Activated CD4-positive, alpha-beta T cell treated with anti-CD3 and anti-CD28 coated beads, Interleukin-10, Interleukin-2, amounts not matched to agents 100 ng/mL and 50 ng/mL, durations not matched to agents 16 hours and 8 hours (primary cell): ENCODE data around the gene PDHB.
A peak's percentile ranks its signal among the peaks of the same experiment; 100 is the strongest.

Experiments used
- DNase-seq: peaks from one replicate; pipeline ENCODE4 v3.0.0-alpha.2; 2020

Gene PDHB

GRCh38 chr3:58394339-58394738 lies 39.3 kb downstream of the PDHB start:
- DNase-seq: no peak

DNA sequence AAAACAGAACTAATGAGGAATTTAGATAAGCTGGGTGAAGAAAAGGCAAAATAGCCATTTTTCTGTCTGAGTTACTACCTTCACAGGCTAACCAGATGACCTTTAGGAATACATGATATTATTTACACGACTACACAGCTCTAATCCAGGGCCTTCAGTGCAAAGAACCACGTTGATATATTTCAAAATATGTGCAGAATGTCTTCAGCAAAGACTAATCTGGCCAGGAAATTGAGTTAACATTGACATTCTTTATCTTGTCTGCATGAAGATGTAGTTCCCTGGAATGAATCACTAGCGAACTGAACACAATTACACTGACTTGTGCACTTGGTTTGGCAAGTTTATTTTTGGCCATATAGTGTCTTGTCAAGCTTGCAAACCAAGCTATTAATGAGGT lies 41.5 kb downstream of the PDHB start:
- no peak for DNase-seq

GRCh38 chr3:58391156-58391865 lies 42.3 kb downstream of the PDHB start:
- DNase-seq: no peak

DNA sequence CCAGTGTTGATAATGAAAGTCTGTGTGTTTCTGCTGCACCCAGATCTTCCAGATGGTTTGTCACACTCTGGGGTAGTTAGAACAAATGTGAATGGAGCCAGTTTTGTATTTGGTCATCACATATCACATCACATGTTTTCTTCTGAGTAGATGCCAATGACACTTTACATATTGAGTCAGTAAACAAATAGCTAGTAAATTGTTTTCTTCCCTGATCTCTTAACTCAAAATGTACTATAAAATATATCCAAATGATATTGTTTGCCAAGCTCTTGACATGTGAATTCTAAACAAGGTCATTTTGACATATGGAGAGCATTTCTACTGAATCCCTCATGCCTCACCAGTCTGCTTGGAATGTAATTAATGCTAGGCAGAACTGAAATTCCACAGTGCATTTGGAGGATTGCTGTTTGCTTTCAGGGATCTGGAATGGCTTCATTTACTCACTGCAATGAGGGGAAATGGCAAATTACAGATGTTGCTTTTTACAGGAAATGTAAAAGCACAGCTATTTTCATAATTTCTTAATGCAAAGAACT lies 45.0 kb downstream of the PDHB start:
- DNase-seq: peak; percentile 41

DNA sequence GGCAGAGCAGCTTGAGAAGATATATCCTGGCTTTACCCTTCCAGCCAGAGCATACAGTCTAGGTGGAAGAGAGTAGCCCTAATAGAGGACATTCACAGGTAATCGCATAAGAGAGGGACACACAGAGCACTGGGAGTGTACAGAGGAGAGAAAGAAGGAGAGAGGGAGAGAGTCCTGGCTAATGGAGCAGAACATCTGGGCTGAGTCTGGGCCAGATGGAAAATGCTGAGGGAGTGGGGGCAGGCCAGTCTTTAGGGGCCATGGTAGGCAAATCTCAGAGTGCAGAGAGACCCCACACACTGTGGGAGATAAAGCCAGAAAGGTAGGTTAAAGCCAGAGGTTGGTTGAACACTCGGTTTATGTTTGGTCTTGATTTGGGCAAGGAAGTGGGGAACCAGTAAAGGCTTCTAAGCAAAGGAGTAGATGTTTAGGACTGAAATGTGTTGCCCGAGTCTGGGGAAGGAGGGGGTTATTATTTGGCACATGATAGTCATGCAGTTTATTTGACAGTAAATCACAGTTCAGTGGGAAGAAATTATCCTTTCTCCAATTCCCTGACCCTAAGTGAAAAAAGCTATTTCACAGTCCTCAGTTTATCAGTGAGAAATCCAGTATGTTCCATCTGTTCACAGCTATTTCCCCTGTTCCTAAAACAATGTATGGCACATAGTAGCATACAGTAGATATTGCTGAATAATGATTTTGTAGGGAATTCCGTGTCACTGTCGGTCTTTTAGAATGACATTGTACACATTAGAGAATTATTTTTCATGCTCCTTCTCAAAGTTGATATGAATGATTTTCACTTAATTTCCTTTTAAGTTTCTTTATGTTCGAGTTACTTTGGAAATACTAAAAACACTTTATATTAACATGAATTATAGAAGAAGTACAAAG lies 45.7 kb downstream of the PDHB start:
- no peak for DNase-seq

DNA sequence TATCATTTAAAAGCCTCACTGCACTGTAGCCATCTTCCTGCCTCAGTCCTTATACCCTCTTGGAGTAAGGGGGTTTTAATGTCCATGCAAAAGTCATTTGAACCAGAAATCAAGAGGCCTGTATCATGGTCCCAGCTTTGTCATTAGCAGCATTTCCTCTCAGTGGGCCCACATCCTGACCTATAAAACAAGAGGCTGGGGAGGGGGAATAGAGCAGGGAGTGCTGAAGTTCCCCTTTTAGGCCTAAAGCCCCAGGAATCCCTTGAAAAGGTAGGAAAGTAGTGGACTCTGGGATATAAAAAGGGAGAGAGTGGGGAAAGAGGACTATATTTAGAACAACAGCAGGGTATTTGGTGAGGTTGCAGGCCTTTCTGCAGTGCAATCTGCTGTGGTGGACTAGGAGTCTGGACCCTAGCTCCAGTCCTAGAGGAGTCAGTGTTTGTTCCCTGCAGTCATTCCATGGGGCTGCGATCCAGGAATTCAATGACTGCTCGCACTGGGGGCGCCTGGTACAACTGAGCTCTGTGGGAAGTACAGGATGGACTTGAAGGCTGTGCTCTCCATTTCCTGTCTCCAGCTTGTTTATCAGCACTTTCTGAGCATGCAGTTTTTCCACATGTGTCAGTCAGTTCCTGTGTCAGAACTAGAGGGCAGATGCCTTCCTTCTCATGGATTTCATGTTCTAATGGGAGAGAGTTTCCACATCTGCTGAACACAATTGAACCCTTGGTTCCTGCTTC lies 46.8 kb downstream of the PDHB start:
- DNase-seq: no peak

DNA sequence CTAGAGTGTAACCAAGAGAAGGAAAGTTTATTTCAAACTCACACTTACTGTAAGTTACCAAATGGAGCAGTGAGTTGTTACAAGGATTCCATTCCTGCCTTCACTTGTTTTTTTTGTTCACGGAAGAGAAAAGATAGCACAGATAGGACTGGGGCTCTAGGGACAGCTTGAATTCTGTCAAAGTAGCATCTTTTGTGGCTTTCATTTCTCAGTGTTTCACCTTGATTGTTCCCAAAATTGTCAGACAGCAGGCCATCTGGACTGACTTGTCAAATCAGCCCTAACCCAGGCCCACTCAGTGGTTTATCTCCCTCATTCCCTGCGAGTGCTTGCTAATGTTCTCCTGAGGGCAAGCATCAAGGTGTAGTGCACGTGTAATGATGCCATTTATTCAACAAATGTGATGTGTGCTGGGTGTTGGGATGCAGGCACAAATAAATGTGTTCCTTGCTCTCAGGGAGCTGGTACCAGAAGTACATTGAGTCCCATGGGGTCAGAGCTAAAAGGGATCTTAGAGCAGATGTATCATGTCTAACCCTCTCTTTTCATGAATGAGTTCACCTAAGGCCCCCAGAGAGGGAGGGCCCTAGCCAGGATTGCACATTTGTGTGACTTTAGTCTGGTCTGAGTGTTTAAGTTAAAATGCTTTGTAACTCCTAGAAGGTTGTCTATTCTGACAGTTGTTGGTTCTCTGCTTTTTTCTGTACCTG lies 49.1 kb downstream of the PDHB start:
- DNase-seq: no peak

- DNase-seq: no peak
Observed at GRCh38 chr3:58383904-58384303, 49.7 kb downstream of the PDHB start.

- DNase-seq: no peak
Observed at GRCh38 chr3:58383476-58383875, 50.2 kb downstream of the PDHB start.

DNA sequence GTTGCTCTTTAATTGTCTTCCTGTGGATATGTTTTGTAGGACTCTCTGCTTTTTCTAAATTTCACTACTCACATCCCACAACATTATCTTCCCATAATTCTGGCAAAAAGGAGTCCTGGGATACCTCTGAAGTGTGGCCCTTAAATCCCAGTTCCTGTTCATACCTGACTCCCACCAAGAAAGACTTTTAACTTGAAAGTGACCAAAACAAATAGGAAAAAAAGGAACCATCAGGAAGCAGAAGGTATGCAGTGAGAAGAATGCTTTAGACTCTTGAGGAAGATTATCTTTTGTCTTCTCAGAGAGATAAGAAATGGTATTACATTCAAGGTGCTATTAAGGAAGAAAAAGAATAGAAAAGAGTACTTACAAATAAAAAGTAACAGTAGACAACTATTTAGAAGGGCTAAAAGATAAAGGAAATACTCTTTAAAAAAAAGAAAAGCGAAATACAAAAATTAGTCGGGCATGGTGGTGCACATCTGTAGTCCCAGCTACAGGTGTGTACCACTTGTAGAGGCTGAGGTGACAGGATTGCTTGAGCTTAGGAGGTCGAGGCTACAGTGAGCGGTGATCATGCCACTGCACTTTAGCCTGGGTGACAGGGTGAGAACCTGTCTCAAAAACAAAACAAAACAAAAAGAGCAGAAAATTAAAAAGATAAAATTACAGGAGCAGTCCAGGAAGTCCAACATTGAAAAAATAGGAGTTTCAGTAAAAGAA lies 54.1 kb downstream of the PDHB start:
- DNase-seq: no peak

DNA sequence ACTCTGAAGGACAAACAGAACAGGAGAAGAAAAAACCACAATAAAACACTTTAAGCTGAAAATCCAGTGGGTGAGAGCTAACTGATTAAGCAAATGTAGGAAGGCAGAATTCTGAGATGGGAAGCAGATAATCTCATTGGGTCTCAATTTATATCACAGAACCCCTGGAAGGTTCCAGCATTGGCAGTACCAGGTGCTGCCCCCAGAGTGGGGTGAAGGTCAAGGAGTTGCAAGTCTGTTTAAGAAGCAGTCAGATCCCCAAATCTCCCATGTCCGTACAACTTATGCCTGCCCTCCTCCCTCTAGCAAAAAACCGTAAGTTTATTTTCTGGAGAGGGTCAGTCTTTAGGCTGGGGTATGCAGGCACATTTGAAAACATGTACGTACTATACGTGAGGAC lies 55.9 kb downstream of the PDHB start:
- no peak for DNase-seq
